Small intestine (tissue), 7 donors: Measurements from ENCODE around the gene TCF20. TPM values are rescaled to one million over a fixed set of nuclear protein-coding genes. Genes with fewer than 3 reads are reported as not detected.

Experiments used
- DNase-seq, 2 donors: peaks; one replicate each; pipeline versions ENCODE4 v3.0.0 to v3.0.0-alpha.2; 2013
- FAIRE-seq: peaks from 2 replicates; lab custom pipeline; 2012; peaks lifted over from hg19 to GRCh38; lab: Jason Lieb, UNC
- H3K27ac ChIP-seq, 3 donors: one replicate each; pipeline ENCODE4 v1.5.1; 2013; ENCODE audit warnings: low read length in 2 of 3, mild to moderate bottlenecking in 2 of 3, control low read depth in 1 of 3, inconsistent platforms in 1 of 3, low read depth in 1 of 3, moderate library complexity in 1 of 3
- H3K27me3 ChIP-seq, 3 donors: one replicate each; pipeline ENCODE4 v1.6.1; 2013; ENCODE audit warnings: low read length in 3 of 3, inconsistent platforms in 1 of 3; ENCODE audit not compliant: control insufficient read depth in 3 of 3, insufficient read depth in 3 of 3
- H3K36me3 ChIP-seq, 3 donors: one replicate each; pipeline ENCODE4 v1.6.1; 2013; ENCODE audit warnings: low read length in 3 of 3, inconsistent platforms in 1 of 3, low read depth in 1 of 3, mild to moderate bottlenecking in 1 of 3, moderate library complexity in 1 of 3; ENCODE audit not compliant: control insufficient read depth in 3 of 3, insufficient read depth in 2 of 3
- H3K4me1 ChIP-seq, 3 donors: one replicate each; pipeline ENCODE4 v1.6.1; 2013; ENCODE audit warnings: low read length in 2 of 3, inconsistent platforms in 1 of 3, low read depth in 1 of 3, mild to moderate bottlenecking in 1 of 3, moderate library complexity in 1 of 3; ENCODE audit not compliant: control insufficient read depth in 3 of 3, insufficient read depth in 2 of 3
- H3K4me3 ChIP-seq, 3 donors: one replicate each; pipeline ENCODE4 v1.5.1; 2013; ENCODE audit warnings: low read length in 3 of 3, control low read depth in 1 of 3, inconsistent platforms in 1 of 3, low read depth in 1 of 3, mild to moderate bottlenecking in 1 of 3, moderate library complexity in 1 of 3
- H3K9me3 ChIP-seq, 2 donors: one replicate each; pipeline ENCODE4 v1.6.1; 2013; ENCODE audit warnings: low read depth in 1 of 2, low read length in 1 of 2; ENCODE audit not compliant: control insufficient read depth in 2 of 2, insufficient read depth in 1 of 2
- WGBS, 3 donors: extraction: QIAGEN DNeasy Blood & Tissue Kit; methylation state at CpG; one replicate each; pipeline ENCODE4 v1.1.7; 2013; 5-methylcytosine and 5-hydroxymethylcytosine counted together
- polyA plus RNA-seq, 4 donors: library from polyadenylated mRNA; stranded (reverse) in 3 of 4; unstranded in 1 of 4; fragments of 200-250 nt in 3 of 4; fragments of 120-200 nt in 1 of 4; gene quantifications; one replicate each; pipeline versions ENCODE4 v1.2.1 to v1.2.3, GENCODE V29; 2013
- donor health status: healthy with polysubstance abuse.
- donor health status: control.
- donor health status: control.
- donor health status: Bipolar disorder and iron deficiency.
- donor health status: healthy.

TCF20 gene
- polyA plus RNA-seq, 4 donors: 6.2 to 32.0 (median 13.5) TPM

- Histone ChIP-seq H3K9me3 (no peaks in the 10 kb centered on the region), H3K36me3 (peaks cover 0 to 8% (median 0%) of the 10 kb centered on the region in 3 donors), H3K27me3 (peaks cover 0 to 13% (median 2%) of the 10 kb centered on the region in 3 donors), H3K4me1 (peaks cover 0 to 47% (median 2%) of the 10 kb centered on the region in 3 donors), H3K27ac (peak overlapping the region in 1 of 3 donors; percentile 52), H3K4me3 (no peak overlapping the region)
- DNase-seq (peak; percentile 57 to 80), FAIRE-seq (no peak)
- WGBS, 3 donors: 21 to 54% (median 46%) methylated on average over 21 to 22 of the region's 22 CpGs
These were observed 11.9 kb upstream of the TCF20 start for GRCh38 chr22:42282252-42282942.

- DNase-seq (no peak), FAIRE-seq (no peak)
- peaks cover 0 to 47% (median 2%) of the 10 kb centered on the region in 3 donors for H3K4me1 ChIP-seq
- no peak overlapping the region for H3K27ac ChIP-seq
- H3K27me3 ChIP-seq: peaks cover 0 to 13% (median 2%) of the 10 kb centered on the region in 3 donors
- 42 to 70% (median 53%) methylated on average over 4 of the region's 4 CpGs for WGBS, 3 donors
- no peak overlapping the region for H3K4me3 ChIP-seq
- H3K9me3 ChIP-seq: no peaks in the 10 kb centered on the region
- peaks cover 0 to 12% (median 0%) of the 10 kb centered on the region in 3 donors for H3K36me3 ChIP-seq
These were observed 11.3 kb upstream of the TCF20 start for GRCh38 chr22:42281706-42282251.

- Histone ChIP-seq H3K36me3 (peaks cover 0 to 17% (median 0%) of the 10 kb centered on the region in 3 donors), H3K27ac (no peak overlapping the region), H3K4me3 (no peak overlapping the region), H3K27me3 (peaks cover 0 to 13% (median 2%) of the 10 kb centered on the region in 3 donors), H3K9me3 (no peaks in the 10 kb centered on the region), H3K4me1 (peaks cover 0 to 47% (median 2%) of the 10 kb centered on the region in 3 donors)
- 87 to 89% (median 87%) methylated on average over 10 of the region's 10 CpGs for WGBS, 3 donors
- DNase-seq (no peak), FAIRE-seq (no peak)
These were observed 10.8 kb upstream of the TCF20 start for GRCh38 chr22:42281284-42281683.

GRCh38 chr22:42280836-42281235, 10.4 kb upstream of the TCF20 start:
- WGBS, 3 donors: 78 to 79% (median 79%) methylated on average over 5 of the region's 5 CpGs

DNA sequence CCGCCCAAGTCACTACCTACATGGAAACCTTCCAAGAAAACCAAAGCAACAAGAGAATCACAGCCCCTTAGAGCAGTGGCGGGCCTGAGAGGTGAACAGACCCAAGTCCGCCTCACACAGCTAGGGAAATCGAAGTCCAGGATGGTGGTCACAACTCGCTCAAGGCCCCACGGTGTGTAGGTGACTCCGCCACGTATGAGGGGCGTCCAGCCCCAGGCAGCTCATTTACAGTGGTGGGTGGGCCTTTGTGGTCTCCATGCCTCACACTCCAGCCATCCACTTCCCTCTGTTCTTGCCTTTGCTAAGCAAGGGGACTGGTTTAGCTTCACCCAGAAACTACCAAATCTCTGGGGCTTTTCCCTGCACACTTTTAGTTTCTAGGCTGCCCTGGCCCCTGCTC, 9.7 kb upstream of the TCF20 start:
- Histone ChIP-seq H3K4me3 (no peak overlapping the region), H3K27me3 (peaks cover 0 to 12% (median 2%) of the 10 kb centered on the region in 3 donors), H3K4me1 (peaks cover 0 to 47% (median 2%) of the 10 kb centered on the region in 3 donors), H3K27ac (no peak overlapping the region), H3K36me3 (peaks cover 0 to 26% (median 0%) of the 10 kb centered on the region in 3 donors), H3K9me3 (no peaks in the 10 kb centered on the region)
- FAIRE-seq: no peak
- DNase-seq: no peak
- 85 to 89% (median 88%) methylated on average over 9 of the region's 9 CpGs for WGBS, 3 donors

More at GRCh38 chr22:42280836-42281235, 10.4 kb upstream of the TCF20 start:
- Histone ChIP-seq H3K9me3 (no peaks in the 10 kb centered on the region), H3K27me3 (peaks cover 0 to 13% (median 2%) of the 10 kb centered on the region in 3 donors), H3K36me3 (peaks cover 0 to 19% (median 0%) of the 10 kb centered on the region in 3 donors), H3K4me3 (no peak overlapping the region), H3K4me1 (peaks cover 0 to 47% (median 2%) of the 10 kb centered on the region in 3 donors), H3K27ac (no peak overlapping the region)
- DNase-seq: no peak
- FAIRE-seq: no peak

GRCh38 chr22:42279425-42280020, 9.1 kb upstream of the TCF20 start:
- H3K27ac ChIP-seq: no peak overlapping the region
- peak; percentile 40 to 46 for DNase-seq
- 23 to 69% (median 47%) methylated on average over 13 of the region's 13 CpGs for WGBS, 3 donors
- peaks cover 0 to 45% (median 2%) of the 10 kb centered on the region in 3 donors for H3K4me1 ChIP-seq
- H3K9me3 ChIP-seq: no peaks in the 10 kb centered on the region
- peaks cover 0 to 31% (median 0%) of the 10 kb centered on the region in 3 donors for H3K36me3 ChIP-seq
- no peak overlapping the region for H3K4me3 ChIP-seq
- no peak for FAIRE-seq
- H3K27me3 ChIP-seq: peaks cover 0 to 7% (median 2%) of the 10 kb centered on the region in 3 donors

- Histone ChIP-seq H3K9me3 (no peaks in the 10 kb centered on the region), H3K36me3 (peaks cover 0 to 37% (median 0%) of the 10 kb centered on the region in 3 donors), H3K27ac (peak overlapping the region in 1 of 3 donors; percentile 27), H3K4me1 (peaks cover 0 to 37% (median 2%) of the 10 kb centered on the region in 3 donors), H3K4me3 (no peak overlapping the region), H3K27me3 (no peaks in the 10 kb centered on the region)
- FAIRE-seq (no peak), DNase-seq (peak; percentile 35 to 50)
- 25 to 51% (median 39%) methylated on average over 21 of the region's 21 CpGs for WGBS, 3 donors
These were observed 7.7 kb upstream of the TCF20 start for GRCh38 chr22:42277988-42278776.
